ENCODE data around the gene GLG1. TPM values are rescaled to one million over a fixed set of nuclear protein-coding genes. Genes with fewer than 3 reads are reported as not detected.
"Not testable (repeated sequence)": the region's sequence is repeated elsewhere in the genome, so short reads cannot be mapped to it uniquely, and the experiment has no call there.

The GLG1 gene
- total RNA-seq, 1 donor from 2014 or later, result 97.1 TPM

DNA sequence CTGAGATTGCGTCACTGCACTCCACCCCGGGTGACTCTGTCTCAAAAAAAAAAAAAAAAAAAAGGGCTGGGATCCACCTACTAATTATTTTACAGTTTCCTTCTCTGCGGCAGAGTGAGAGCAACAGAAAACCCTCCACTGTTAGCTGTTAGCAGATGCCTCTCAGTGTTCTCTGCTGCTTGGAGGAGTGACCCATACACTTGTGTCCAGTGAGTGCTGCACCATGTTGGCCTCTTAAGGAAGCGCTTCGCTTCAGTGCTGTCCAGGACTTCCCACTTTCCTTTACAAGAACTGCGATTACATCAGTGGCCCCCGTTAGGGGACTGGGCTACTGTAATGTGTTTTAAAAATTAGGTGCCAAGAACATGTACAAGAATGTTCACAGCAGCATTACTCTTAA is 167.2 kb downstream of the GLG1 start:
- Histone ChIP-seq H3K27ac (ENCODE audit: low read depth, low read length) (no peak overlapping the region), H3K4me1 (ENCODE audit: control insufficient read depth in 3 of 3, insufficient read depth in 3 of 3, low read length in 3 of 3) (no peaks in the 10 kb centered on the region), H3K36me3 (ENCODE audit: control insufficient read depth in 3 of 3, insufficient read depth in 3 of 3, low read length in 3 of 3) (peaks cover 0 to 2% (median 2%) of the 10 kb centered on the region in 3 donors), H3K4me3 (ENCODE audit: low read length in 3 of 3) (no peak overlapping the region), H3K27me3 (ENCODE audit: control insufficient read depth in 3 of 3, insufficient read depth in 3 of 3, low read length in 3 of 3) (no peaks in the 10 kb centered on the region), H3K9me3 (ENCODE audit: control insufficient read depth in 3 of 3, low read length in 3 of 3) (no peaks in the 10 kb centered on the region), H3K9ac (ENCODE audit: low read depth in 1 of 3, low read length in 3 of 3) (no peak overlapping the region)

DNA sequence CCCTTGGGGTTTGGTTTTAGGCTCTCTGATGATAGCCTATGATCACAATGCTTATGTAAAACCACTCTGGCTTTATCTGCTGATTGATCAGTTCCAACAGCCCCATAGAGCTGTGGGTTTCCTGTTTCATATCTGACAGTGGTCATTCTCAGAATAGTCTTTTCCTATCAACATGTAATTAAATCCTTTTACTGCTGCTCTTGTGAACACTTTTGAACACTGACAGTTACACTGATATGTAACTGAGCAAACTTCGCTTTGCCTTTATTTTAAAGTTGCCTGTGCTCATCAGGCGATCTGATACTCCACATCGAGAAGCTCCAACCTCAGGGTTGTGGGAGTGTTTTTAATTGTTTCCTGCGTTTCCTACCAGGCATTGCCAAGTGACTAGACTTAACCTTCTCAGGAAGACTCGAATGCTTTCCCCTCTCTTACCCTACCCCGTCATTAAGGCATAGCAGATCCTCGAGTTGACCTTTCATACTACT is 168.4 kb downstream of the GLG1 start:
- Histone ChIP-seq H3K4me3 (ENCODE audit: low read length in 3 of 3) (no peak overlapping the region), H3K9me3 (ENCODE audit: control insufficient read depth in 3 of 3, low read length in 3 of 3) (no peaks in the 10 kb centered on the region), H3K27me3 (ENCODE audit: control insufficient read depth in 3 of 3, insufficient read depth in 3 of 3, low read length in 3 of 3) (no peaks in the 10 kb centered on the region), H3K9ac (ENCODE audit: low read depth in 1 of 3, low read length in 3 of 3) (no peak overlapping the region), H3K36me3 (ENCODE audit: control insufficient read depth in 3 of 3, insufficient read depth in 3 of 3, low read length in 3 of 3) (peaks cover 0 to 2% (median 2%) of the 10 kb centered on the region in 3 donors), H3K27ac (ENCODE audit: low read depth, low read length) (no peak overlapping the region), H3K4me1 (ENCODE audit: control insufficient read depth in 3 of 3, insufficient read depth in 3 of 3, low read length in 3 of 3) (no peaks in the 10 kb centered on the region)

DNA sequence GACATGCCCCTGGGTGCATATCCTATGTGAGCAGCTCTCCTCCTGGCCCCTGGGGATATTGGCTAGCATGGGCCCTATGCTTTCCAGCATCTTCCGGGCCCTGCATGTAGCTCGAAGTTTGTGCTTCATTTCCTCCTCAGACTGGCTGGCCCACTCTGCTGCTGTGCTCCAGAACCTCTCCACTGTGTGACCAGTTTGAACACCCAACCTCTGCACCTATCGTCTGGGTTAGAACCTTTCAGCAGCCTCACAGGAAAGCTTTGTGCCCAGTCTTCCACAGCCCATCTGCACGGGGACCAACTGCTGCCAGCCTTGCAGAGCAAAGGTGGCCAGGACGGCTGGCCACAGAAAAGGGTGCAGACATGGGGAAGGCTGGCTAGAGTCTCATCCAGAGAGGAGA is 175.4 kb downstream of the GLG1 start:
- no peaks in the 10 kb centered on the region for H3K9me3 ChIP-seq (ENCODE audit: control insufficient read depth in 3 of 3, low read length in 3 of 3)
- no peak overlapping the region for H3K27ac ChIP-seq (ENCODE audit: low read depth, low read length)
- H3K4me3 ChIP-seq (ENCODE audit: low read length in 3 of 3), result no peak overlapping the region
- H3K36me3 ChIP-seq (ENCODE audit: control insufficient read depth in 3 of 3, insufficient read depth in 3 of 3, low read length in 3 of 3), result no peaks in the 10 kb centered on the region
- H3K4me1 ChIP-seq (ENCODE audit: control insufficient read depth in 3 of 3, insufficient read depth in 3 of 3, low read length in 3 of 3), result no peaks in the 10 kb centered on the region
- H3K9ac ChIP-seq (ENCODE audit: low read depth in 1 of 3, low read length in 3 of 3), result no peak overlapping the region
- H3K27me3 ChIP-seq (ENCODE audit: control insufficient read depth in 3 of 3, insufficient read depth in 3 of 3, low read length in 3 of 3), result no peaks in the 10 kb centered on the region

DNA sequence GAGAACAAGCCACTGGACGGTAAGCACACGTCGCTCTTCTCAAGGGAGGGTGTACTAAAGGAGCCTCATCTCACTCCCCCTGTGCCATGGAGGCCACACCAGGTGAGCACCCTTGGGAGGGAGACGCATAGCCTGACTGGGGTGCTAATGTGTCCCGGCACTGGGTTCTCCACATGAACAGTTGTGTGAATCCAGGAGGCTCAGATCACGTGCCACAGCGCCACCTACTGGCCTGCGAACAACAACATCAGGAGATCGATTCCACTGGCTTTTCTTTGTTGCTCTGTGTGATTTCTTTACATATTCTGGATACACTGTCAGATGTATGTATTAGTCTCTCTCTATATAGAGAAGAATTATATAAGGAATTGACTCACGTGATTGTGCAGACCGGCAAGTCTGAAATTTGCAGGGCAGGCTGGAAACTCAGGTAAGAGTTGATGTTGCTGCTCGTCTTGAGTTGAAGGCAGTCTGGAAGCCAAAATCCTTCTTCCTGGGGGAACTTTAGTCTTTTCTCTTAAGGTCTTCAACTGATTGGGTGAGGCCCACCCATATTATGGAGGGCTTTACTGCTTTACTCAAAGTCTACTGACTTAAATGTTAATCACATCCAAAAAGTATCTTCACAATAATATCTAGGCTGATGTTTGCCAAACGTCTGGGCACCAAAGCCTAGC is 176.7 kb downstream of the GLG1 start:
- H3K9ac ChIP-seq (ENCODE audit: low read depth in 1 of 3, low read length in 3 of 3); H3K36me3 ChIP-seq (ENCODE audit: control insufficient read depth in 3 of 3, insufficient read depth in 3 of 3, low read length in 3 of 3); H3K4me3 ChIP-seq (ENCODE audit: low read length in 3 of 3); H3K4me1 ChIP-seq (ENCODE audit: control insufficient read depth in 3 of 3, insufficient read depth in 3 of 3, low read length in 3 of 3); H3K27ac ChIP-seq (ENCODE audit: low read depth, low read length); H3K9me3 ChIP-seq (ENCODE audit: control insufficient read depth in 3 of 3, low read length in 3 of 3); H3K27me3 ChIP-seq (ENCODE audit: control insufficient read depth in 3 of 3, insufficient read depth in 3 of 3, low read length in 3 of 3): not testable (repeated sequence)

DNA sequence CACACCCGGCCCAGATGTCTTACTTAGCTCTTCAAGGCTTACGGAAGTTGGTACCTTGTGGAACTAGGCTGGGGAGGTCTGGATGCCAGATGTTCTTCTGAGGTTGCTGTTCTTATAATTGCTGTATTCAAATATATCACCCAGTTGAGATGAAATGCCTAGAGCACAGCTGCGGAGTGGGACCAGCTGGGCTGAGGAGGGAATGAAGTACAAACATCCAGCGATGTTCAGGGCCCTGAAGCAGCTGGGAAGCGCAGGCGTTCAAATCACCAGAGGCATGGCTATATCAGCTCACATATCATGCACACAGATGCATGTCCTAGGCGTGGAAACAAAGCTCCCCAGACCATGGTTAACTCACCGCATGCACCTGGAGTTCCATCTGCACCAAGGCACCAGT is 178.4 kb downstream of the GLG1 start:
- not testable (repeated sequence) for H3K27ac ChIP-seq (ENCODE audit: low read depth, low read length); H3K27me3 ChIP-seq (ENCODE audit: control insufficient read depth in 3 of 3, insufficient read depth in 3 of 3, low read length in 3 of 3); H3K36me3 ChIP-seq (ENCODE audit: control insufficient read depth in 3 of 3, insufficient read depth in 3 of 3, low read length in 3 of 3); H3K9me3 ChIP-seq (ENCODE audit: control insufficient read depth in 3 of 3, low read length in 3 of 3); H3K4me3 ChIP-seq (ENCODE audit: low read length in 3 of 3); H3K4me1 ChIP-seq (ENCODE audit: control insufficient read depth in 3 of 3, insufficient read depth in 3 of 3, low read length in 3 of 3); H3K9ac ChIP-seq (ENCODE audit: low read depth in 1 of 3, low read length in 3 of 3)

DNA sequence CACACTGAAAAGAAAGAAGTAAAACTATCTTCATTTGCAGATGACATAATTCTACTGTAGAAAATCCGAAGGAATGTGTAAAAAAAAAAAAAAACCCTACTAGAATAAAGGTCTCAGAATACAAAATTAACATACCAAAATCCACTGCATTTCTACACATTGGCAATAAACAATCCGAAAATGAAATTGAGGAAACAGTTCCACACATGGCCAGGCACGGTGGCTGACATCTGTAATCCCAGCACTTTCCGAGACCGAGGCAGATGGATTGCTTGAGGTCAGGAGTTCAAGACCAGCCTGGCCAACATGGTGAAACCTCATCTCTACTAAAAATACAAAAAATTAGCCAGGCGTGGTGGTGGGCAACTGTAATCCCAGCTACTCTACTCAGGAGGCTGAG is 181.2 kb downstream of the GLG1 start:
- H3K9ac ChIP-seq (ENCODE audit: low read depth in 1 of 3, low read length in 3 of 3); H3K27me3 ChIP-seq (ENCODE audit: control insufficient read depth in 3 of 3, insufficient read depth in 3 of 3, low read length in 3 of 3); H3K36me3 ChIP-seq (ENCODE audit: control insufficient read depth in 3 of 3, insufficient read depth in 3 of 3, low read length in 3 of 3); H3K9me3 ChIP-seq (ENCODE audit: control insufficient read depth in 3 of 3, low read length in 3 of 3); H3K27ac ChIP-seq (ENCODE audit: low read depth, low read length); H3K4me3 ChIP-seq (ENCODE audit: low read length in 3 of 3); H3K4me1 ChIP-seq (ENCODE audit: control insufficient read depth in 3 of 3, insufficient read depth in 3 of 3, low read length in 3 of 3): not testable (repeated sequence)

DNA sequence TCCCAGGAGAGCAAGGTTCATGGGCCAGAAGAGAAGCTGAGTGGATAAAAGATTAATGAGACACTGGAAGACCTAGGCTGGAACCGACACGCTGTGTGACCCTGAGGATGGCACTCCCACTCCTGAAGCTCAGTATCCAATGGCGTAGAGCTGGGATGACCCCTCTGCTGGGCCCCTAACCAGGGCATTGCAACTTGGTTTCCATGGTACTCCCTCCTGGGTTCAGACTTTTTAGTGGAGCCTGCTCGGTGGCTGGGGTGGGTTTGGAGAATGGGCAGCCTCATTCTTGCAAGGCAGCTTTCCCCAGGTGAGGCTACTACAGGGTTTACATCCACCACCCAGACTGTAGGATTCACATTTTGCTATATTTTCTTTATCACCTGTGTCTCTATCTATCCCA is 183.2 kb downstream of the GLG1 start:
- H3K9ac ChIP-seq (ENCODE audit: low read depth in 1 of 3, low read length in 3 of 3); H3K27ac ChIP-seq (ENCODE audit: low read depth, low read length); H3K36me3 ChIP-seq (ENCODE audit: control insufficient read depth in 3 of 3, insufficient read depth in 3 of 3, low read length in 3 of 3); H3K4me3 ChIP-seq (ENCODE audit: low read length in 3 of 3); H3K27me3 ChIP-seq (ENCODE audit: control insufficient read depth in 3 of 3, insufficient read depth in 3 of 3, low read length in 3 of 3); H3K9me3 ChIP-seq (ENCODE audit: control insufficient read depth in 3 of 3, low read length in 3 of 3); H3K4me1 ChIP-seq (ENCODE audit: control insufficient read depth in 3 of 3, insufficient read depth in 3 of 3, low read length in 3 of 3): not testable (repeated sequence)

DNA sequence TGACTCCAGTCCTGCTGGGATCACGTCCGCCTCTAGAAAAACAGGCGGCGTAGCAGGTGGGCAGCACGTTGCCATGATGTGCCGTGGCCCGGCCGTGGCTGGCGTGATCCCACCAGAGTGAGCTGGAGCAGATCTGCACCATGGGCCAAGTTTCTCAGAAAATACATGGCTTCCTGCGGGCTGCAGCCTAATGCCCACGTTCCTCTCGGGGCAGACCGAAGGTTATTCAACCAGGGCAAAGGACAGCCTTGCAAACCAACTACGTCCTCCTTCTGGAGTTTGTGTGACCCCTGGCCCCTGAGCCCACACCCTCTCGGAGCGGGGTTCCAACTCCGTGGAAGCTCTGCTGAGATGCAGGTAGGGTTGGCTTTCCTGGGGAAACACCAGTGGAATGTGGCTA is 184.8 kb downstream of the GLG1 start:
- not testable (repeated sequence) for H3K9ac ChIP-seq (ENCODE audit: low read depth in 1 of 3, low read length in 3 of 3); H3K27me3 ChIP-seq (ENCODE audit: control insufficient read depth in 3 of 3, insufficient read depth in 3 of 3, low read length in 3 of 3); H3K4me3 ChIP-seq (ENCODE audit: low read length in 3 of 3); H3K9me3 ChIP-seq (ENCODE audit: control insufficient read depth in 3 of 3, low read length in 3 of 3); H3K36me3 ChIP-seq (ENCODE audit: control insufficient read depth in 3 of 3, insufficient read depth in 3 of 3, low read length in 3 of 3); H3K27ac ChIP-seq (ENCODE audit: low read depth, low read length); H3K4me1 ChIP-seq (ENCODE audit: control insufficient read depth in 3 of 3, insufficient read depth in 3 of 3, low read length in 3 of 3)

DNA sequence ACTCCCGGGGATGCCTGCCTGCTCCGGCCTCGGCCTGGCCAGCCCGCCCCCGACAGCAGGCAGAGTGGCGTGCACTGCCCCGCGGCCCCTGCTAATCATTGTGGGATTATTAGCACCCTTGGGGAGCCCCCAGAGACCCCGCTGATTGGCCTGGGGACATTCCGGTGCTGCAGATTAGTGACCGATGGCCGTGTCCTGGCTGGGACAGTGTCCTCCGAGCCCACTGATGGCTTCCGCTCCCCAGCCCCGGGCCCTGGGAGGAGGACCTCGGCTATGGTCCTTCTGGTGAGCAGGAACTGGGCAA is 185.5 kb downstream of the GLG1 start:
- H3K4me3 ChIP-seq (ENCODE audit: low read length in 3 of 3); H3K36me3 ChIP-seq (ENCODE audit: control insufficient read depth in 3 of 3, insufficient read depth in 3 of 3, low read length in 3 of 3); H3K27ac ChIP-seq (ENCODE audit: low read depth, low read length); H3K27me3 ChIP-seq (ENCODE audit: control insufficient read depth in 3 of 3, insufficient read depth in 3 of 3, low read length in 3 of 3); H3K4me1 ChIP-seq (ENCODE audit: control insufficient read depth in 3 of 3, insufficient read depth in 3 of 3, low read length in 3 of 3); H3K9me3 ChIP-seq (ENCODE audit: control insufficient read depth in 3 of 3, low read length in 3 of 3); H3K9ac ChIP-seq (ENCODE audit: low read depth in 1 of 3, low read length in 3 of 3): not testable (repeated sequence)

DNA sequence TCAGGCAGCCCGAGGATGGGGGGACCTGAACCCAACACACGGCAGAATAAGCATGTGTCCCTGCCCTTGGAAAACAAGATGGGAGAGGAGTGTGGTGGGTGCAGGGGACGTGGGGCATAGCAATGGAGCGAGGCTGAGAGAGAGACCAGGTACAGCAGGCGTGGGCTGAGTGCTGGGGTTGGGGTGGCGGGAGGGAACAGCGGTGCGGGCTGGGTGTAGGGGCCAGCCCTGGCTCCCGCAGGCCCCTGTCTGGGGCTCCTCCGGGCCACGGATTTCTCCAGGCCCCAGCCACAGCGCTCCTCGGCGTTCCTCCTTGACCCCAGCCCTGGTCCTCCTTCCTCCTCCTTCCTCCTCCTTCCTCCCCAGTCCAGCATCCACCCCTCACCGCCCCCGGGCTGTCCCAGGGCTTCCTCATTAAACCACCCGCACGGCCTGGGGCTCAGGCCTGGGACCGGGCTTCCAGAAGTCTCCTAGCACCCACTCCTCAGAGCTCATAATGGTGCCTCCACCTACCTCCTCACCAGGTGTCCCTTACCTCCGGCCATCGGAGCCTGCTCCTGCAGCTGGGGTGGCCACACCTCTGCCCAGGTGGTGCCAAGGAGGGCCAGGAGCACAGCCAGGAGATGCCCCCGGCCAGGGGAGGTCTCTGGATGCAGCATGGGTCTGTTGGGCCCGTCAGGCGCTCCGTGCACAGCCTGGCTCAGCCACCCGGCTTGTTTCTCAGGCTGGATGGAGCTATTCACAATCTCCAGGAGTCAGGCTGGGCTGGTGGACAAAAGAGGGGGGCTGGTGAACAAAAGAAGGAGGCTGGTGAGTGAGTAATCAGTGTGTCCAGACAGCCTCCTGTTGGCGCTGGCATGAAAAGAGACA is 186.1 kb downstream of the GLG1 start, which contains the start of gene CLEC18B:
TSS of gene CLEC18B (minus strand) at position 867 of the 870 bp plus-strand sequence. CDS start at position 659, 208 bp downstream.
- not testable (repeated sequence) for H3K4me3 ChIP-seq (ENCODE audit: low read length in 3 of 3); H3K27ac ChIP-seq (ENCODE audit: low read depth, low read length); H3K9me3 ChIP-seq (ENCODE audit: control insufficient read depth in 3 of 3, low read length in 3 of 3); H3K4me1 ChIP-seq (ENCODE audit: control insufficient read depth in 3 of 3, insufficient read depth in 3 of 3, low read length in 3 of 3); H3K27me3 ChIP-seq (ENCODE audit: control insufficient read depth in 3 of 3, insufficient read depth in 3 of 3, low read length in 3 of 3); H3K9ac ChIP-seq (ENCODE audit: low read depth in 1 of 3, low read length in 3 of 3); H3K36me3 ChIP-seq (ENCODE audit: control insufficient read depth in 3 of 3, insufficient read depth in 3 of 3, low read length in 3 of 3)

All from skeletal muscle tissue (tissue), 4 donors.